ENCODE measurements around the gene IQSEC1. TPM values are rescaled to one million over a fixed set of nuclear protein-coding genes. Genes with fewer than 3 reads are reported as not detected.

The IQSEC1 gene
- total and polyA plus RNA-seq, 7 donors, result 2.5 to 39.1 (median 23.9) TPM

- intact Hi-C loops (cut with DNase I), result no loop called here
- TF ChIP-seq POLR2A (IDR thresholded peaks at IDR 0.05) (no peak), POLR2AphosphoS5 (IDR thresholded peaks at IDR 0.05) (no peak), CTCF (IDR thresholded peaks at IDR 0.05) (no peak)
- H3K27me3 ChIP-seq, result peaks cover 19 to 45% (median 42%) of the 10 kb centered on the region in 3 donors
- peaks cover 0 to 22% (median 20%) of the 10 kb centered on the region in 4 donors for H3K4me1 ChIP-seq
- H3K27ac ChIP-seq, result no peak overlapping the region
- H3K36me3 ChIP-seq, result no peaks in the 10 kb centered on the region
- H3K4me3 ChIP-seq, result no peak overlapping the region
- WGBS, 2 donors, result 88 to 91% methylated on average over 13 of the region's 13 CpGs
- no peak for DNase-seq
- no peaks in the 10 kb centered on the region for H3K9me3 ChIP-seq
These were observed 1.5 kb downstream of the IQSEC1 start for GRCh38 chr3:13071695-13072094.

- 72 to 79% methylated on average over 11 of the region's 11 CpGs for WGBS, 2 donors
- DNase-seq, result no peak
- H3K4me1 ChIP-seq, result peaks cover 0 to 22% (median 20%) of the 10 kb centered on the region in 4 donors
- intact Hi-C loops (cut with DNase I), result no loop called here
- H3K4me3 ChIP-seq, result no peak overlapping the region
- H3K27me3 ChIP-seq, result peaks cover 19 to 35% (median 32%) of the 10 kb centered on the region in 3 donors
- no peaks in the 10 kb centered on the region for H3K9me3 ChIP-seq
- TF ChIP-seq POLR2A (IDR thresholded peaks at IDR 0.05) (no peak), EP300 (IDR thresholded peaks at IDR 0.05) (no peak), POLR2AphosphoS5 (IDR thresholded peaks at IDR 0.05) (no peak), CTCF (IDR thresholded peaks at IDR 0.05) (no peak)
- no peaks in the 10 kb centered on the region for H3K36me3 ChIP-seq
- H3K27ac ChIP-seq, result no peak overlapping the region
These were observed 2.7 kb downstream of the IQSEC1 start for GRCh38 chr3:13070391-13071070.

GRCh38 chr3:13069495-13069894 lies 3.7 kb downstream of the IQSEC1 start:
- no peak for TF ChIP-seq EP300 (IDR thresholded peaks at IDR 0.05)
- no peak for TF ChIP-seq CTCF (IDR thresholded peaks at IDR 0.05)
- no peak for TF ChIP-seq POLR2A (IDR thresholded peaks at IDR 0.05)
- TF ChIP-seq POLR2AphosphoS5 (IDR thresholded peaks at IDR 0.05), result no peak
- H3K36me3 ChIP-seq, result no peaks in the 10 kb centered on the region
- peaks cover 16 to 24% (median 22%) of the 10 kb centered on the region in 3 donors for H3K27me3 ChIP-seq
- intact Hi-C loops (cut with DNase I), result no loop called here
- DNase-seq, result no peak
- no peaks in the 10 kb centered on the region for H3K9me3 ChIP-seq
- no peak overlapping the region for H3K4me3 ChIP-seq
- H3K4me1 ChIP-seq, result peaks cover 0 to 22% (median 20%) of the 10 kb centered on the region in 4 donors
- no peak overlapping the region for H3K27ac ChIP-seq
- 69 to 89% methylated on average over 4 of the region's 4 CpGs for WGBS, 2 donors

- no peak overlapping the region for H3K27ac ChIP-seq
- TF ChIP-seq CTCF (IDR thresholded peaks at IDR 0.05), result no peak
- 66 to 68% methylated on average over 4 of the region's 4 CpGs for WGBS, 2 donors
- H3K4me3 ChIP-seq, result no peak overlapping the region
- no peak for DNase-seq
- H3K36me3 ChIP-seq, result no peaks in the 10 kb centered on the region
- intact Hi-C loops (cut with DNase I), result no loop called here
- H3K9me3 ChIP-seq, result no peaks in the 10 kb centered on the region
- H3K4me1 ChIP-seq, result peaks cover 0 to 17% (median 16%) of the 10 kb centered on the region in 4 donors
- peaks cover 6 to 14% (median 12%) of the 10 kb centered on the region in 3 donors for H3K27me3 ChIP-seq
These were observed 4.8 kb downstream of the IQSEC1 start for GRCh38 chr3:13068269-13069010.

Measured in sigmoid colon (tissue), 7 donors.